DOHH2 (cell line): Measurements from ENCODE around the gene LANCL1.

ENCODE experiments used
- CTCF ChIP-seq: fragments of 200-600 bp; sonication (generic); IDR thresholded peaks from one replicate; pipeline ENCODE4 v1.5.1; 2014; ENCODE audit warnings: antibody characterized with exemption, mild to moderate bottlenecking, low read depth, low read length; ENCODE audit not compliant: poor library complexity, severe bottlenecking
- EZH2phosphoT487 ChIP-seq: fragments of 200-600 bp; sonication (generic); IDR thresholded peaks from 2 replicates; pipeline ENCODE4 v1.6.1; 2017; ENCODE audit warnings: borderline replicate concordance, mild to moderate bottlenecking, antibody characterized with exemption, low read length, moderate library complexity, mixed read lengths

GRCh38 chr2:210522399-210522798 lies 45.8 kb upstream of the LANCL1 start:
- TF ChIP-seq CTCF (no peak), EZH2phosphoT487 (no peak)
